Measurements from ENCODE around the gene HOXA5. TPM values are rescaled to one million over a fixed set of nuclear protein-coding genes. Genes with fewer than 3 reads are reported as not detected.
A peak's percentile ranks its signal among the peaks of the same experiment; 100 is the strongest.

Gene HOXA5
- total RNA-seq: 9.4 TPM
- 10 to 100 TPM in 4 of 8 donors, 1 to 10 TPM in 4; 7.1 to 16.6 (median 9.7) TPM for polyA plus RNA-seq (ENCODE audit: insufficient read depth in 1 of 8, insufficient read length in 8 of 8, low replicate concordance in 1 of 8)
- long read RNA-seq, donor 1, partial matches to known transcripts: 0 of 1 reads
- long read RNA-seq, donor 1, other reads (novel, unspliced or antisense): 0 of 1 reads
- long read RNA-seq, donor 2: 0 reads
- long read RNA-seq, donor 3, partial matches to known transcripts: 0 of 3 reads
- long read RNA-seq, donor 3, other reads (novel, unspliced or antisense): 0 of 3 reads
- long read RNA-seq, donor 4, partial matches to known transcripts: 0 of 4 reads
- long read RNA-seq, donor 4, other reads (novel, unspliced or antisense): 0 of 4 reads
- long read RNA-seq, donor 5, partial matches to known transcripts: 0 of 1 reads
- long read RNA-seq, donor 5, other reads (novel, unspliced or antisense): 0 of 1 reads
- long read RNA-seq, donor 6, partial matches to known transcripts: 0 of 1 reads
- long read RNA-seq, donor 6, other reads (novel, unspliced or antisense): 0 of 1 reads
- long read RNA-seq, donor 7, partial matches to known transcripts: 0 of 1 reads
- long read RNA-seq, donor 7, other reads (novel, unspliced or antisense): 0 of 1 reads
- long read RNA-seq, donor 8, partial matches to known transcripts: 0 of 1 reads
- long read RNA-seq, donor 8, other reads (novel, unspliced or antisense): 0 of 1 reads
- long read RNA-seq, donor 9: 0 reads
- long read RNA-seq, donor 10, partial matches to known transcripts: 0 of 2 reads
- long read RNA-seq, donor 10, other reads (novel, unspliced or antisense): 0 of 2 reads
- long read RNA-seq, donor 11, partial matches to known transcripts: 0 of 2 reads
- long read RNA-seq, donor 11, other reads (novel, unspliced or antisense): 0 of 2 reads

DNA sequence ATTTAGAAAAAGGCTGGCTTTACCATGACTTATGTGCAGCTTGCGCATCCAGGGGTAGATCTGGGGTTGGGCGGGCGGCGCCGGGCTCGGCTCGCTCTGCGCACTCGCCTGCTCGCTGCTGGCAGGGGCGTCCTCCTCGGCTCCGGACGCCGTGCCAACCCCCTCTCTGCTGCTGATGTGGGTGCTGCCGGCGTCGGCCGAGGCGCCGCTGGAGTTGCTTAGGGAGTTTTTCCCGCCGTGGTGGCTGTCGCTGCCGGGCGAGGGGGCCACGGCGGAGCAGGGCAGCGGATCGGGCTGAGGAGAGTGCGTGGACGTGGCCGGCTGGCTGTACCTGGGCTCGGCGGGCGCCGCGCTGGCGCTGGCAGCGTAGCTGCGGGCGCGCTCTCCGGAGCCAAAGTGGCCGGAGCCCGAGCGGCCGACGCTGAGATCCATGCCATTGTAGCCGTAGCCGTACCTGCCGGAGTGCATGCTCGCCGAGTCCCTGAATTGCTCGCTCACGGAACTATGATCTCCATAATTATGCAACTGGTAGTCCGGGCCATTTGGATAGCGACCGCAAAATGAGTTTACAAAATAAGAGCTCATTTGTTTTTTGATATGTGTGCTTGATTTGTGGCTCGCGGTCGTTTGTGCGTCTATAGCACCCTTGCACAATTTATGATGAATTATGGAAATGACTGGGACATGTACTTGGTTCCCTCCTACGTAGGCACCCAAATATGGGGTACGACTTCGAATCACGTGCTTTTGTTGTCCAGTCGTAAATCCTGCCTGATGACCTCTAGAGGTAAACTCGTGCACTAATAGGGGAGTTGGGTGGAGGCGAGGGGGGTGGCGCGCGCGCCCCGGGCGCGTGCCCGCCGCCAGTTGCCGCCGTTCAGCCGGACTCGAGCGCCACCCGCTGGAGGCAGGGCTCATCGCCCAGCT, at the start of gene HOXA5:
TSS of gene HOXA5 (minus strand) at position 659 of the 927 bp plus-strand sequence. CDS start at position 585, 74 bp downstream.
- H3K27ac ChIP-seq (ENCODE audit: low read length): peak within 1 kb of the TSS; percentile 84
- H3K27me3 ChIP-seq (ENCODE audit: control insufficient read depth, insufficient read depth, low read length): peaks cover 36% of the 10 kb centered on the region
- H3K4me3 ChIP-seq (ENCODE audit: low read length): peak within 1 kb of the TSS; percentile 54
- H3K36me3 ChIP-seq (ENCODE audit: control insufficient read depth, insufficient read depth, low read length): peaks cover 40% of the 10 kb centered on the region
- peak; percentile 88 for DNase-seq
- peaks cover 58% of the 10 kb centered on the region for H3K4me1 ChIP-seq (ENCODE audit: control insufficient read depth, insufficient read depth, low read length)
- WGBS (ENCODE audit: insufficient coverage): 37% methylated on average over 78 of the region's 86 CpGs
- H3K9me3 ChIP-seq (replicated peaks; ENCODE audit: control insufficient read depth, low read depth, low read length): no peaks in the 10 kb centered on the region

GRCh38 chr7:27192546-27193334, 49.3 kb upstream of the HOXA5 start:
- Histone ChIP-seq H3K4me3 (ENCODE audit: low read length) (peak overlapping the region; percentile 49), H3K4me1 (ENCODE audit: control insufficient read depth, insufficient read depth, low read length) (peaks cover 52% of the 10 kb centered on the region), H3K9me3 (replicated peaks; ENCODE audit: control insufficient read depth, low read depth, low read length) (no peaks in the 10 kb centered on the region), H3K27ac (ENCODE audit: low read length) (peak overlapping the region; percentile 92), H3K36me3 (ENCODE audit: control insufficient read depth, insufficient read depth, low read length) (no peaks in the 10 kb centered on the region), H3K27me3 (ENCODE audit: control insufficient read depth, insufficient read depth, low read length) (peaks cover 76% of the 10 kb centered on the region)
- 7% methylated on average over 57 of the region's 78 CpGs for WGBS (ENCODE audit: insufficient coverage)
- DNase-seq: peak; percentile 56

DNA sequence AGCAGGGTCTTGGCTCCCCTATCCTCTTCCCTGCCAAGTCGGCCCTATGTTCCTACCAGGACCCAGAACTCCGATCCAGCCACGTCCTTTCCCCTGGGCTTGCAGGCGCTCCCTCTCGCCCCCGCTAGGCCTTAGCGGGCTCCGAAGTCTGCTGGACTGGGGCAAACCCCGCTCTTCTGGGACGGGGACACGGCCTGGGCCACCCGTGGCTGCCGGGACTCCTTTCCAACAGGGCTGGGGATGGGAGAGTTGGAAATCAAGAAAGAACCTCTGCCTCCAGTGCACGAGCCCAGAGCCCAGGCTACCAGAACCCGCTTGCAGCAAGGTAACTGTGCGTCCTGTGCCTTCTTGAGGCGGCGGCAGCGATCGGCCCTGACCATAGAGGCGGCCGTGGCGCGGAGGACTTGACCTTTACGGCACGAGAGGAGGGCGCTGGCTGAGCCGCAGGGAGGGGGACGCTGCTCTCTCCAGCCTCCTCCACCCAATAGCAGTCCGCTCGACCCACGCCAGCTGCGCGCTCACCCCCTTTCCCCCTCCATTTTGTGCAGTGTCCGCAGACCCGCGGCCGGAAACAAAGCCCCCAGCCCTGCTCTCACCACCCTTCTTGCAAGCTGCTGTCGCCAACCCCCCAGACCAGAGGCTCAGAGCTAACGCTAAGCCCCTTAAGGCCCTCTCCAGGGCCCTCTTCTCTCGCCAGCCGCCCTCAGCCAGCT, 48.5 kb upstream of the HOXA5 start:
- DNase-seq: peak; percentile 65
- Histone ChIP-seq H3K9me3 (replicated peaks; ENCODE audit: control insufficient read depth, low read depth, low read length) (no peaks in the 10 kb centered on the region), H3K4me1 (ENCODE audit: control insufficient read depth, insufficient read depth, low read length) (peaks cover 56% of the 10 kb centered on the region), H3K27ac (ENCODE audit: low read length) (peak overlapping the region; percentile 92), H3K27me3 (ENCODE audit: control insufficient read depth, insufficient read depth, low read length) (peaks cover 78% of the 10 kb centered on the region), H3K4me3 (ENCODE audit: low read length) (peak overlapping the region; percentile 49), H3K36me3 (ENCODE audit: control insufficient read depth, insufficient read depth, low read length) (no peaks in the 10 kb centered on the region)
- 43% methylated on average over 40 of the region's 42 CpGs for WGBS (ENCODE audit: insufficient coverage)

DNA sequence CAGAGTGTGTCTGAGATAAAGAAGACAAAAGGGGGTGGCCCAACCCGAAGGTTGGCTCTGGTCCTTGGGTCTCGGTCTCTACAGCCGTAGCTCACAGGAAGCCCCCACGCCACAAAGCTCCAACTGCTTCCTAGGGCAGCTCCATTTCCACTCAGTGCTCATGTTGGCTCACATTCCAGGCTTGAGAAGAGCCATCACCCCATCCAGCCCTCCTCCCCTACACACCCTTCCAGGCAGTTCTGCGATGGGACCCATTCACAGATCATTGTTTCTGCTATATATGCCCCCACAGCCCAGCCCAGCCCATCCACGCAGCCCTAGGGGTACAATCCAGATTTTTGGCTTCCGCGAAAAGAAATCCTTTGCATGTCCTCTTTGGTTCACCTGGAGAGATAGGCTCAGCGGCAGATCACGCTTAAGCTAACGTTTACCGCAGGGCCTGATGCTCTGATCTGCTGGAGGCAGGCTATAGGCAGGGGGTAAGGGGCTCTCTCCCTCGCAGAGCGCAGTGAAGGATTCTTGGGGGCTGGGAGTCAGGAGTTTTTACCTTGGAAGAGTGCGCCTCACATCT, 47.8 kb upstream of the HOXA5 start:
- WGBS (ENCODE audit: insufficient coverage): 81% methylated on average over 15 of the region's 15 CpGs
- peaks cover 57% of the 10 kb centered on the region for H3K4me1 ChIP-seq (ENCODE audit: control insufficient read depth, insufficient read depth, low read length)
- H3K27me3 ChIP-seq (ENCODE audit: control insufficient read depth, insufficient read depth, low read length): peaks cover 82% of the 10 kb centered on the region
- no peaks in the 10 kb centered on the region for H3K36me3 ChIP-seq (ENCODE audit: control insufficient read depth, insufficient read depth, low read length)
- H3K9me3 ChIP-seq (replicated peaks; ENCODE audit: control insufficient read depth, low read depth, low read length): no peaks in the 10 kb centered on the region
- peak overlapping the region; percentile 92 for H3K27ac ChIP-seq (ENCODE audit: low read length)
- DNase-seq: peak; percentile 23
- peak overlapping the region; percentile 49 for H3K4me3 ChIP-seq (ENCODE audit: low read length)

- peak overlapping the region; percentile 92 for H3K27ac ChIP-seq (ENCODE audit: low read length)
- peak; percentile 24 for DNase-seq
- H3K9me3 ChIP-seq (replicated peaks; ENCODE audit: control insufficient read depth, low read depth, low read length): no peaks in the 10 kb centered on the region
- H3K27me3 ChIP-seq (ENCODE audit: control insufficient read depth, insufficient read depth, low read length): peaks cover 90% of the 10 kb centered on the region
- 84% methylated on average over 3 of the region's 7 CpGs for WGBS (ENCODE audit: insufficient coverage)
- H3K4me1 ChIP-seq (ENCODE audit: control insufficient read depth, insufficient read depth, low read length): peaks cover 67% of the 10 kb centered on the region
- no peak overlapping the region for H3K4me3 ChIP-seq (ENCODE audit: low read length)
- no peaks in the 10 kb centered on the region for H3K36me3 ChIP-seq (ENCODE audit: control insufficient read depth, insufficient read depth, low read length)
These were observed 46.7 kb upstream of the HOXA5 start for GRCh38 chr7:27189997-27190748.

DNA sequence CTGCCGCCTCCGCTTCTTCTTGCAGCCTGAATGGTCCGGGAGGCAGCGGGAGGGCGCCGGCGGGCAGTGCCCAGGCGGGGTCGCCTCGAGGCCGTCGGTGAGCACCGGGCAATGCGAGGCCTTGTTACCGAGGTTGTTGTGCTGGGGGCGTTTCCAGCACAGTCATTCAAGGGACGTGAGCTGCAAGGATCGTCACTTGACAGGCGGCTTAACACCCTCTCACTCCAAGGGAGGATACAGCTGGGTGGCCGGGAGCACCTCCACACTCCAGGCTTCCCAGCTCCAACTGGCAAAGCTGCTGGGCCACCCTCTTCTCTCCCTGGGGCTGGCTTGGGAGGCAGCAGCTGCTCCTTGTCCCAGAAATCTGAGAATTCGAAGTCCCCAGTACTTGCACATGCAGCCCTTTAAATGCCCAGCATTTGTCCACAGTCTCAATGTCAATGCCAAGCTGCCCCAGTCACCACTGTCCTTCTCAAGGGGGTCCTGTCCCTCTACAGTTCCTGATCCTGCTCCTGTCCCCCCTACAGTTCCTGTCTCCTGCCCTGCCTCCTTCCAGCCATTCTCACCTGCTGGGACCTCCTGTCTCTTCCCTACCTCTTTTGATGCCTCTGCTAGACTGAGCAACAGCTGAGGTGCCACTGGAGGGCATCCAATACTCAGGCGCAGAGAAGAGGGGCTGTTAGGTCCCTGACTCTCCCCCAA, 46.0 kb upstream of the HOXA5 start:
- H3K9me3 ChIP-seq (replicated peaks; ENCODE audit: control insufficient read depth, low read depth, low read length): no peaks in the 10 kb centered on the region
- H3K36me3 ChIP-seq (ENCODE audit: control insufficient read depth, insufficient read depth, low read length): no peaks in the 10 kb centered on the region
- H3K4me3 ChIP-seq (ENCODE audit: low read length): peak overlapping the region; percentile 47
- DNase-seq: peak; percentile 52
- peaks cover 72% of the 10 kb centered on the region for H3K4me1 ChIP-seq (ENCODE audit: control insufficient read depth, insufficient read depth, low read length)
- 51% methylated on average over 22 of the region's 22 CpGs for WGBS (ENCODE audit: insufficient coverage)
- H3K27ac ChIP-seq (ENCODE audit: low read length): peak overlapping the region; percentile 92
- peaks cover 90% of the 10 kb centered on the region for H3K27me3 ChIP-seq (ENCODE audit: control insufficient read depth, insufficient read depth, low read length)

GRCh38 chr7:27188386-27189294, 45.2 kb upstream of the HOXA5 start:
- WGBS (ENCODE audit: insufficient coverage): 29% methylated on average over 38 of the region's 49 CpGs
- no peaks in the 10 kb centered on the region for H3K9me3 ChIP-seq (replicated peaks; ENCODE audit: control insufficient read depth, low read depth, low read length)
- H3K27ac ChIP-seq (ENCODE audit: low read length): peak overlapping the region; percentile 92
- peaks cover 94% of the 10 kb centered on the region for H3K27me3 ChIP-seq (ENCODE audit: control insufficient read depth, insufficient read depth, low read length)
- peak; percentile 74 for DNase-seq
- H3K4me3 ChIP-seq (ENCODE audit: low read length): peak overlapping the region; percentile 47
- H3K4me1 ChIP-seq (ENCODE audit: control insufficient read depth, insufficient read depth, low read length): peaks cover 76% of the 10 kb centered on the region
- no peaks in the 10 kb centered on the region for H3K36me3 ChIP-seq (ENCODE audit: control insufficient read depth, insufficient read depth, low read length)

Data from muscle of leg (tissue), 16 donors.